Liver (tissue), 9 donors: ENCODE data around the gene GLYATL3. TPM values are rescaled to one million over a fixed set of nuclear protein-coding genes. Genes with fewer than 3 reads are reported as not detected.

ENCODE experiments used
- DNase-seq: peaks from one replicate; pipeline ENCODE4 v3.0.0-alpha.2; 2017; ENCODE audit warnings: low spot score
- H3K27ac ChIP-seq, 2 donors: one replicate each; pipeline ENCODE4 v1.7.0; 2013; ENCODE audit warnings: inconsistent platforms in 2 of 2, low read length in 2 of 2, control low read depth in 1 of 2, low read depth in 1 of 2, mild to moderate bottlenecking in 1 of 2
- H3K27me3 ChIP-seq, 4 donors: one replicate each; pipeline versions ENCODE4 v1.6.1 to v1.7.0; 2013; ENCODE audit warnings: low read length in 3 of 4, inconsistent platforms in 1 of 4, mild to moderate bottlenecking in 1 of 4, moderate library complexity in 1 of 4; ENCODE audit not compliant: control insufficient read depth in 4 of 4, insufficient read depth in 4 of 4
- H3K36me3 ChIP-seq, 4 donors: one replicate each; pipeline versions ENCODE4 v1.6.1 to v1.7.0; 2013; ENCODE audit warnings: low read length in 3 of 4, mild to moderate bottlenecking in 3 of 4, low read depth in 1 of 4, moderate library complexity in 1 of 4; ENCODE audit not compliant: control insufficient read depth in 4 of 4, insufficient read depth in 3 of 4
- H3K4me1 ChIP-seq, 4 donors: one replicate each; pipeline versions ENCODE4 v1.6.1 to v1.7.0; 2013; ENCODE audit warnings: low read length in 3 of 4, mild to moderate bottlenecking in 3 of 4, moderate library complexity in 1 of 4; ENCODE audit not compliant: control insufficient read depth in 4 of 4, insufficient read depth in 4 of 4
- H3K4me3 ChIP-seq, 3 donors: one replicate each; pipeline versions ENCODE4 v1.6.1 to v1.7.0; 2013; ENCODE audit warnings: low read length in 3 of 3, control low read depth in 1 of 3, low read depth in 1 of 3, mild to moderate bottlenecking in 1 of 3
- H3K9ac ChIP-seq, 2 donors: one replicate each; pipeline ENCODE4 v1.7.0; 2013; ENCODE audit warnings: low read length in 2 of 2, mild to moderate bottlenecking in 2 of 2, moderate library complexity in 2 of 2, control low read depth in 1 of 2, low read depth in 1 of 2
- H3K9me3 ChIP-seq, 4 donors: one replicate each; pipeline versions ENCODE4 v1.6.1 to v1.7.0; 2013; ENCODE audit warnings: low read length in 3 of 4; ENCODE audit not compliant: control insufficient read depth in 4 of 4
- ATF3 ChIP-seq: IDR thresholded peaks from 2 replicates; pipeline ENCODE4 v1.6.1; 2016; ENCODE audit warnings: antibody characterized with exemption
- EGR1 ChIP-seq, 2 donors: IDR thresholded peaks; 2 replicates each; pipeline ENCODE4 v1.6.1; 2016 to 2018; ENCODE audit warnings: antibody characterized with exemption in 2 of 2, low read depth in 2 of 2
- FOXA1 ChIP-seq: IDR thresholded peaks from 2 replicates; pipeline ENCODE4 v1.6.1; 2016; ENCODE audit warnings: antibody characterized with exemption
- FOXA2 ChIP-seq: IDR thresholded peaks from 2 replicates; pipeline ENCODE4 v1.6.1; 2016; ENCODE audit warnings: antibody characterized with exemption
- GABPA ChIP-seq, 2 donors: IDR thresholded peaks in 1 of 2; conservative IDR thresholded peaks in 1 of 2; 2 replicates each; pipeline ENCODE4 v1.6.1; 2016; ENCODE audit warnings: antibody characterized with exemption in 2 of 2, mild to moderate bottlenecking in 1 of 2, moderate library complexity in 1 of 2
- HNF4A ChIP-seq, 2 donors: conservative IDR thresholded peaks; 2 replicates each; pipeline ENCODE4 v1.6.1; 2016; ENCODE audit warnings: antibody characterized with exemption in 2 of 2, mild to moderate bottlenecking in 2 of 2
- HNF4G ChIP-seq: IDR thresholded peaks from 2 replicates; pipeline ENCODE4 v1.6.1; 2016; ENCODE audit warnings: antibody characterized with exemption
- JUND ChIP-seq, 2 donors: IDR thresholded peaks; 2 replicates each; pipeline ENCODE4 v1.6.1; 2016; ENCODE audit warnings: antibody characterized with exemption in 2 of 2
- NR2F2 ChIP-seq: IDR thresholded peaks from 2 replicates; pipeline ENCODE4 v1.6.1; 2016; ENCODE audit warnings: antibody characterized with exemption
- RAD21 ChIP-seq, 2 donors: IDR thresholded peaks; 2 replicates each; pipeline ENCODE4 v1.6.1; 2016; ENCODE audit warnings: antibody characterized with exemption in 2 of 2, mild to moderate bottlenecking in 2 of 2
- REST ChIP-seq: IDR thresholded peaks from 2 replicates; pipeline ENCODE4 v1.6.1; 2016; ENCODE audit warnings: antibody characterized with exemption, mild to moderate bottlenecking
- RXRA ChIP-seq, 2 donors: IDR thresholded peaks; 2 replicates each; pipeline ENCODE4 v1.6.1; 2017 to 2018; ENCODE audit warnings: antibody characterized with exemption in 2 of 2, mild to moderate bottlenecking in 1 of 2
- SP1 ChIP-seq: IDR thresholded peaks from 2 replicates; pipeline ENCODE4 v1.6.1; 2018; ENCODE audit warnings: antibody characterized with exemption, mild to moderate bottlenecking
- TAF1 ChIP-seq: conservative IDR thresholded peaks from 2 replicates; pipeline ENCODE4 v1.6.1; 2016; ENCODE audit warnings: antibody characterized with exemption, mild to moderate bottlenecking
- YY1 ChIP-seq: IDR thresholded peaks from 2 replicates; pipeline ENCODE4 v1.6.1; 2016; ENCODE audit warnings: antibody characterized with exemption, mild to moderate bottlenecking
- WGBS: extraction: QIAGEN DNeasy Blood & Tissue Kit; methylation state at CpG from one replicate; pipeline ENCODE4 v1.1.7; 2013; 5-methylcytosine and 5-hydroxymethylcytosine counted together
- polyA plus RNA-seq, 2 donors: library from polyadenylated mRNA; stranded (reverse) in 1 of 2; unstranded in 1 of 2; fragments of 200-250 nt in 1 of 2; fragments of >200 nt in 1 of 2; fragmentation: Nextera tagmentation in 1 of 2; extraction: Ambion mirVana in 1 of 2; gene quantifications; one replicate each; pipeline versions ENCODE4 v1.2.1 to v1.2.3, GENCODE V29; 2013 to 2015
- total RNA-seq, 2 donors: library from RNA; depleted of rRNA; stranded (reverse); fragments of >200 nt; gene quantifications; one replicate each; pipeline ENCODE4 v1.2.3, GENCODE V29; 2014
- TF ChIP-seq, protein P1 (sequence below): fragments of 150-350 bp; IDR thresholded peaks from 2 replicates; pipeline ENCODE4 v1.5.1; 2017; ENCODE audit warnings: improper control_type of control experiment, low read depth, low read length; ENCODE audit not compliant: missing input control
- TF ChIP-seq, protein P2 (sequence below): IDR thresholded peaks from 2 replicates; pipeline ENCODE4 v1.6.1; 2016; ENCODE audit warnings: antibody characterized with exemption
- donor health status: healthy.
- donor health status: healthy.
- donor health status: healthy.
- donor health status: healthy.
- donor health status: healthy.

GLYATL3 gene
- total and polyA plus RNA-seq, 4 donors: 0.09 TPM; not detected in 3

DNA sequence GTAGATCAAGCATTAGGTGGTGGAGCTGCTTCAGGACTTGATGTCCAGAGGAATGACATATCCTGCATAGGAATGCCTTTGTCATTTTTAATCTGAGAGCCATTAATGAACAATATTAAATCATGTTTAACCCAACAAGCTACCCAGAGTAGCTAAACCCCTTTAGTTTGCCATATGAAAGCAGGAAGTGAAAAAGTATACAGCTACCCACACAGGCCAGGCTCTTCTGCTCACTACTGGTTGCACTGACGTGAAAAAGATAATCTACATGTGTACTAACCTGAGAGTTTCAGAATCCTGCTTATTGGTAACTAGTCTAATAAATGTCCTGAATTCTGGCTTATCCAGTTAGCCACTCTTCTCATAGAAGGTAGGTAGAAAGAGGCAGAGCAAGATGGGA, 19.9 kb downstream of the GLYATL3 start:
- no peak for DNase-seq
- Histone ChIP-seq H3K4me1 (peaks cover 5 to 33% (median 28%) of the 10 kb centered on the region in 4 donors), H3K27me3 (no peaks in the 10 kb centered on the region), H3K36me3 (no peaks in the 10 kb centered on the region), H3K27ac (no peak overlapping the region), H3K9me3 (no peaks in the 10 kb centered on the region), H3K9ac (no peak overlapping the region), H3K4me3 (no peak overlapping the region)
- no peak for TF ChIP-seq GABPA (IDR thresholded peaks at IDR 0.05 in 1 of 2, conservative IDR thresholded peaks at IDR 0.05 in 1 of 2)
- TF ChIP-seq YY1: no peak
- no peak for TF ChIP-seq RAD21 (IDR thresholded peaks at IDR 0.05)
- TF ChIP-seq, protein P1, sequence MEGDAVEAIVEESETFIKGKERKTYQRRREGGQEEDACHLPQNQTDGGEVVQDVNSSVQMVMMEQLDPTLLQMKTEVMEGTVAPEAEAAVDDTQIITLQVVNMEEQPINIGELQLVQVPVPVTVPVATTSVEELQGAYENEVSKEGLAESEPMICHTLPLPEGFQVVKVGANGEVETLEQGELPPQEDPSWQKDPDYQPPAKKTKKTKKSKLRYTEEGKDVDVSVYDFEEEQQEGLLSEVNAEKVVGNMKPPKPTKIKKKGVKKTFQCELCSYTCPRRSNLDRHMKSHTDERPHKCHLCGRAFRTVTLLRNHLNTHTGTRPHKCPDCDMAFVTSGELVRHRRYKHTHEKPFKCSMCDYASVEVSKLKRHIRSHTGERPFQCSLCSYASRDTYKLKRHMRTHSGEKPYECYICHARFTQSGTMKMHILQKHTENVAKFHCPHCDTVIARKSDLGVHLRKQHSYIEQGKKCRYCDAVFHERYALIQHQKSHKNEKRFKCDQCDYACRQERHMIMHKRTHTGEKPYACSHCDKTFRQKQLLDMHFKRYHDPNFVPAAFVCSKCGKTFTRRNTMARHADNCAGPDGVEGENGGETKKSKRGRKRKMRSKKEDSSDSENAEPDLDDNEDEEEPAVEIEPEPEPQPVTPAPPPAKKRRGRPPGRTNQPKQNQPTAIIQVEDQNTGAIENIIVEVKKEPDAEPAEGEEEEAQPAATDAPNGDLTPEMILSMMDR: no peak
- TF ChIP-seq FOXA1: no peak
- TF ChIP-seq FOXA2: no peak
- no peak for TF ChIP-seq REST
- no peak for TF ChIP-seq HNF4G
- no peak for TF ChIP-seq SP1
- TF ChIP-seq TAF1: no peak
- no peak for TF ChIP-seq ATF3
- TF ChIP-seq HNF4A (conservative IDR thresholded peaks at IDR 0.05): no peak
- TF ChIP-seq JUND (IDR thresholded peaks at IDR 0.05): no peak
- TF ChIP-seq, protein P2, sequence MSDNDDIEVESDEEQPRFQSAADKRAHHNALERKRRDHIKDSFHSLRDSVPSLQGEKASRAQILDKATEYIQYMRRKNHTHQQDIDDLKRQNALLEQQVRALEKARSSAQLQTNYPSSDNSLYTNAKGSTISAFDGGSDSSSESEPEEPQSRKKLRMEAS: no peak
- WGBS: 84% methylated on average over 1 of the region's 1 CpG

DNA sequence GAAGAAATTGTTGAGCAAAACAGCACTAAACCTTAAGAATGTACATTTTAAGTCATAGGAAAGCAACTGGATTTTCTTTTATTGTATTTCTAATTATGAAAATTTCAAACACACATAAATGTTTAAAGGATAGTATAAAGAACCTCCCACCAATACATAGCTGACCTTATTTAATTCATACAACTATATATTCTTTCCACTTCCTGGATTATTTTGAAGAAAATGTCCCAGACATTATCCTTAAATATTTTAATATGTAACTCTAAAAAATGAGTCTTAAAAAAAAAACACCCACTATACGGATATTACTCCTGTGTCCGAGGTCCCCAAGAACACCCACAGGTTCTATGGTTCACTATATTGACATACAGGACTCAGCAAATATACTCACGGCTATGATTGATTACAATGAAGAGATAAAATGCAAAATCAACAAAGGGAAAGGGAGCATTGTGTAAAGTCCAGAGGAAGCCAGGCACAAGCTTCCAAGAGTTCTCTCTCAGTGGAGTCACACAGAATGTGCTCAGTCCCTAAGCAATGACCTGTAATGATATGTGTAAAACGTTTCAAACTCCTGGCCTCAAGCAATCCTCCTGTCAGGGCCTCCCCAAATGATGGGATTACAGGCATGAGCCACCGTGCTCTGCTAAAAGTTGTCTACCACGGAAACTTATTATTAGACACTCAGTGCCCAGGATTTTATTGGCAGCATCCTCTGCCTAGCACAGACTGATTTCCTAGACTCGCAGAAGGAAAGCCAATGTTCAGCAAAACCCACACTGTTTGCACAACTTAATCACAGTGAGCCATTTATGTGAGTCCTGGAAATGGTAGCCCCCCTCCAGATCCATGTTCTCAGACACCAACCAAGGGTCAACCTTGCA, 23.2 kb downstream of the GLYATL3 start:
- DNase-seq: peak; percentile 38
- no peak overlapping the region for H3K9ac ChIP-seq
- H3K27ac ChIP-seq: peak overlapping the region; percentile 57 to 77
- H3K36me3 ChIP-seq: no peaks in the 10 kb centered on the region
- no peaks in the 10 kb centered on the region for H3K9me3 ChIP-seq
- WGBS: 25% methylated on average over 7 of the region's 7 CpGs
- peaks cover 12 to 56% (median 50%) of the 10 kb centered on the region in 4 donors for H3K4me1 ChIP-seq
- no peak overlapping the region for H3K4me3 ChIP-seq
- H3K27me3 ChIP-seq: no peaks in the 10 kb centered on the region
- TF ChIP-seq REST: peak; percentile 57
- no peak for TF ChIP-seq EGR1 (IDR thresholded peaks at IDR 0.05; ENCODE audit: low read depth in 2 of 2)
- TF ChIP-seq FOXA1: peak; percentile 99
- TF ChIP-seq HNF4G: peak; percentile 79
- TF ChIP-seq RXRA (IDR thresholded peaks at IDR 0.05): peak; percentile 77 to 85
- TF ChIP-seq, protein P1: no peak
- TF ChIP-seq HNF4A (conservative IDR thresholded peaks at IDR 0.05): peak; percentile 93 to 94
- TF ChIP-seq RAD21 (IDR thresholded peaks at IDR 0.05): peak; percentile 22 to 50
- TF ChIP-seq SP1: peak; percentile 92
- no peak for TF ChIP-seq NR2F2
- TF ChIP-seq, protein P2: peak; percentile 68
